Inflammatory macrophage (primary cell): ENCODE results near the gene EIF5B.
"Not testable (repeated sequence)": the region's sequence is repeated elsewhere in the genome, so short reads cannot be mapped to it uniquely, and the experiment has no call there.

Source experiments
- DNase-seq, 2 donors: peaks; one replicate each; pipeline ENCODE4 v3.0.0-alpha.2; 2020 to 2022
- total RNA-seq, 18 experiments: gene quantifications; one replicate each; lab custom pipeline; 2026; ENCODE audit warnings: mixed read lengths in 6 of 18, inconsistent platforms in 2 of 18; lab: John Stamatoyannopoulos, UW

The EIF5B gene, protein sequence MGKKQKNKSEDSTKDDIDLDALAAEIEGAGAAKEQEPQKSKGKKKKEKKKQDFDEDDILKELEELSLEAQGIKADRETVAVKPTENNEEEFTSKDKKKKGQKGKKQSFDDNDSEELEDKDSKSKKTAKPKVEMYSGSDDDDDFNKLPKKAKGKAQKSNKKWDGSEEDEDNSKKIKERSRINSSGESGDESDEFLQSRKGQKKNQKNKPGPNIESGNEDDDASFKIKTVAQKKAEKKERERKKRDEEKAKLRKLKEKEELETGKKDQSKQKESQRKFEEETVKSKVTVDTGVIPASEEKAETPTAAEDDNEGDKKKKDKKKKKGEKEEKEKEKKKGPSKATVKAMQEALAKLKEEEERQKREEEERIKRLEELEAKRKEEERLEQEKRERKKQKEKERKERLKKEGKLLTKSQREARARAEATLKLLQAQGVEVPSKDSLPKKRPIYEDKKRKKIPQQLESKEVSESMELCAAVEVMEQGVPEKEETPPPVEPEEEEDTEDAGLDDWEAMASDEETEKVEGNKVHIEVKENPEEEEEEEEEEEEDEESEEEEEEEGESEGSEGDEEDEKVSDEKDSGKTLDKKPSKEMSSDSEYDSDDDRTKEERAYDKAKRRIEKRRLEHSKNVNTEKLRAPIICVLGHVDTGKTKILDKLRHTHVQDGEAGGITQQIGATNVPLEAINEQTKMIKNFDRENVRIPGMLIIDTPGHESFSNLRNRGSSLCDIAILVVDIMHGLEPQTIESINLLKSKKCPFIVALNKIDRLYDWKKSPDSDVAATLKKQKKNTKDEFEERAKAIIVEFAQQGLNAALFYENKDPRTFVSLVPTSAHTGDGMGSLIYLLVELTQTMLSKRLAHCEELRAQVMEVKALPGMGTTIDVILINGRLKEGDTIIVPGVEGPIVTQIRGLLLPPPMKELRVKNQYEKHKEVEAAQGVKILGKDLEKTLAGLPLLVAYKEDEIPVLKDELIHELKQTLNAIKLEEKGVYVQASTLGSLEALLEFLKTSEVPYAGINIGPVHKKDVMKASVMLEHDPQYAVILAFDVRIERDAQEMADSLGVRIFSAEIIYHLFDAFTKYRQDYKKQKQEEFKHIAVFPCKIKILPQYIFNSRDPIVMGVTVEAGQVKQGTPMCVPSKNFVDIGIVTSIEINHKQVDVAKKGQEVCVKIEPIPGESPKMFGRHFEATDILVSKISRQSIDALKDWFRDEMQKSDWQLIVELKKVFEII
- total RNA-seq, result 26.5 to 86.3 (median 52.9) reads per million in 18 experiments

DNA sequence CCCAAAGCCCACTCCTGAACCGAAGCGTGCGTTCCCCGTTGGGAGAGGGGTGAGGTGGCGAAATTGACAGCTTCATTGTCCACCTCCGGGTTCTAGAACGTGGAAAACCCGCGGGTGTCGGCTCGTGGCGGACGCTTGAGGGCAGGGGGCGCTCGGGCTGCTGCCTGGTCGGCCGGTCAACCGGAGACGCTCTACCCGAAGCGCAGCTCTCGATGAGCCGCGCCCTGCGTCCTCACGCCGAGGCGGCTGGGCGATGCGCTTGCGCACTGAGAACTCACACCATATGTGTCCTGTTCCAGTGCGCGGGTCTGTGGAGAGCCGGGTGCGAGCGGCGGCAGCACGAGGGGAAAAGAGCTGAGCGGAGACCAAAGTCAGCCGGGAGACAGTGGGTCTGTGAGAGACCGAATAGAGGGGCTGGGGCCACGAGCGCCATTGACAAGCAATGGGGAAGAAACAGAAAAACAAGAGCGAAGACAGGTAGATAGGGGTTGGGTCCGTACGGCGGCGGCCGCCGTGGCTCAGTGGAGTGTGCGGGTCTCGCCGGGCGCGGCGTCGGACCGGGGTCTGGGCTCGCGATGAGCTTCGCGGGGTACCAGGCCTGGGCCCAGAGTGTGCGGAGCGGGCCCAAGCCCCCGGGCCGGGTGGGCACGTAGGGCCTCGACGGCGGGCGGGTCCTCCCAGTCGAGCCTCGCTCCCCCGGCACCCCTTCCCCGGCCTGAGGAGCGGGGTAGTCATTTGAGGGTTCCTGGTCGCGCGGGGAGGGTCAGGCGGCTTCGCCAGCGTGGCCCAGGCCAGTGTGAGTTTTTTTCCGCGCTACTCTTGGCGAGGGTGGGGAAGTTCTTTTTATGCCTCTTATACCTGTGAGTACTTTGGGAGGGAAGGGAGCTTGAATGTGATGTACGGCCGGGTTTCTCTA lies at the start of gene EIF5B:
Gene EIF5B, plus strand, starts transcription at position 277 of the 916 bp plus-strand sequence. Its CDS starts 166 bp downstream, at position 443.
- peak; percentile 98 to 99 for DNase-seq

DNA sequence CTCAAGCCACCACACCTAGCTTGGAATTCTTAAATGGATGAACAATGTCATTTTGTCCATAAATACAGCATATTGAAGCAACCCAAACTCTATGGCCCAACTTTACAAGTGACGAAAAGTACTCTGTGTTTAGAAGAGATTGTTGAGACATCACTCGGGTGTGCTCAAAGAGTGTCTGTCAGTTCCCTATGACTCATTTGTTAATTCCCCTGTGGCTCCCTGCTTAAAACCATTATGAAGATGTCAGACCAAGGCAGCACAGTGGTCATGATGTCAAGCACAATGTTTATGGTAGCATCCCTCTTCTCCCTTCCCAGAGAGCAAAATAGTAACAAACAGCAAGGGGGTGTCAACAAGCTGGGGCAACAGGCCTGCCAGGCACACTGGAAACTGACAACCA lies 39.2 kb upstream of the EIF5B start:
- DNase-seq, result peak in 1 of 2 donors; percentile 2

DNA sequence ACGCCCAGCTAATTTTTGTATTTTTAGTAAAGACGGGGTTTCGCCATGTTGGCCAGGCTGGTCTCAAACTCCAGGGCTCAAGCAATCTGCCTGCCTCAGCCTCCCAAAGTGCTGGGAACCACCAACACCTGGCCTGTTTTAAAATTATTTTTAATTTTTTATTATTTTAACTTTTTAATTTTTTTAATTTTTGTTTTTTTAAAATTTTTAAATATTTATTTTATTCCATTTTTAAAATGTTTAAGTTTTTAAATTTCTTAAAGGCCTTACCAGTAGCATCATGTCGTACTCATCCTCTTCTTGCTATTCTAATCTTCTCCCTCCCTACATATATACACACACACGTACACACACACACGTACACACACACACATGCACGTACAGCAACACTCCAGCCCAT lies 37.6 kb upstream of the EIF5B start:
- DNase-seq, result no peak

DNA sequence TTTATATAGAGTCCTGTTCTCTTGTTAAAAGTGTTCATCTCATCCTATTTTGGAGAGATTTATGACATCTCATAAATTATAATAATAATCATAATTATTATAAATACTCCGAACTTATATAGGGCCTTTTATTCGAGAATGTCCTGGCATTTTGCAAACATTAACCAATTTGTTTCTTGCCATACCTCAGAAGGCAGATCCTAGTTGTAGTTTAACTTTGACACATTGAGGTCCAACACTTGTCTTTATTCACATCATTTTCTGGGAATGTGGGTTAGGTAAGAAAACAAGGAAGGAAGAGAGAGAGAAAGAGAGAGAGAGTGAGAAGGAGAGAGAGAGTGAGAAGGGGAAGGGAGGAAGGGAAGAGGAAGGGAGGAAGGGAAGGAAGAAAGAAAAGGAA lies 36.1 kb upstream of the EIF5B start, which contains the start of gene LYG1:
Gene LYG1, minus strand, starts transcription at position 101 of the 400 bp plus-strand sequence. CDS start 5,527 bp downstream, outside the sequence.
- not testable (repeated sequence) for DNase-seq

DNA sequence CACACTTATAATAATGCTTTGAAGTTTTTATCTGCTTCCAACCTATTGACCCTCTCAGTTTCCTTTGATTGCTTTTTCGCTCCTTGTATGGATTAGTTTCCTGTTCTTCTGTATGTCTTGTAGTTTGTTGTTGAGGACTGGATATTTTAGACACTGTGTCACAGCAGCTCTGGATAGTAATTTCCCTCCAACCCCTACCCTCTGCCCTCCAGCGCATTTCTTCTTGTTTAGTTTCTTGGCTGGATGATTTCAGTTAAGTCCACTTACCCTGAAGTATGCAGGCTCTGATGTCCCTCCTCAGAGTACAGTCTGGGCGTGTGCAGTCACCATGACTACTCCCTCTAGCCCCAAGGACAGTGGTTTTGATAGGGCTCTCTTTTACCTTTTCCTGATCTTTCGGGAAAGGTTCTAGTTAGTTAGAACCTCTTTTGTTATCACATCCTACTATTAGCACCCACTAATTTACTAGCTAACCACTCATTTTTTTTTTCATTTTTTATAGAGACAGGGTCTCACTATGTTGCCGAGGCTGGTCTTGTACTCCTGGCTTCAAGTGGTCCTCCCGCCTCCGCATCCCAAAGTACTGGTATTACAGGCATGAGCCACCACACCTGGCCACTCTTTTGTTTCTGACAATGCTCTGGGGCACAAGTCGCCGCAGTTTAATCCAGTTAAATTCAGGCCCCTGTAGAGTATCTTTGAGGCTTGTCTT lies 19.9 kb upstream of the EIF5B start:
- no peak for DNase-seq

DNA sequence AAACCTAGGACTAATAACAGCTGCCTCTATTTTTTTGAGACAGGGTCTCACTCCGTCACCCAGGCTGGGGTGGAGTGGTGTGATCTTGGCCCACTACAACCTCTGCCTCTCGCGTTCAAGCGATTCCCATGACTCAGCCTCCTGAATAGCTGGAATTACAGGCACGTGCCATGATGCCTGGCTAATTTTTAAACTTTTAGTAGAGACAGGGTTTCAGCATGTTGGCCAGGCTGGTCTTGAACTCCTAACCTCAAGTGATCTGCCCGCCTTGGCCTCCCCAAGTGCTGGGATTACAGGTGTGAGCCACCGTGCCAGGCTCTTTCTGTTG lies 19.4 kb upstream of the EIF5B start:
- not testable (repeated sequence) for DNase-seq

DNA sequence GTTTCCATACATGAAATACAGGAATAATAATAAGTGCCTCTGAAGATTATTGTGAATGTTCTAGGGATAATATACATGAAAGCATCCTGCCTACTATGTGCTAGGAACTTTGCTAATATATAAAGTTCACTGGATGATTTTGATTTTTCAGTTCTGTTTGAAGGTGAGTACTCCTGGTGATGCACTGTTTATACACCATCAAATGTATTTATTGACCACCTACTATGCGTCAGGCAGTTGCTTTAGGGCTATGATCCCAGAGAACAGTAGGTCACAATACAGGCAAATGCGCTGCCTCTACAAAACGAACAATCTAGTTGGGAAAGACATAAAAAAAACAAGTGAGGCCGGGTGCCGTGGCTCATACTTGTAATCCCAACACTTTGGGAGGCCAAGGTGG lies 11.8 kb upstream of the EIF5B start:
- no peak for DNase-seq

DNA sequence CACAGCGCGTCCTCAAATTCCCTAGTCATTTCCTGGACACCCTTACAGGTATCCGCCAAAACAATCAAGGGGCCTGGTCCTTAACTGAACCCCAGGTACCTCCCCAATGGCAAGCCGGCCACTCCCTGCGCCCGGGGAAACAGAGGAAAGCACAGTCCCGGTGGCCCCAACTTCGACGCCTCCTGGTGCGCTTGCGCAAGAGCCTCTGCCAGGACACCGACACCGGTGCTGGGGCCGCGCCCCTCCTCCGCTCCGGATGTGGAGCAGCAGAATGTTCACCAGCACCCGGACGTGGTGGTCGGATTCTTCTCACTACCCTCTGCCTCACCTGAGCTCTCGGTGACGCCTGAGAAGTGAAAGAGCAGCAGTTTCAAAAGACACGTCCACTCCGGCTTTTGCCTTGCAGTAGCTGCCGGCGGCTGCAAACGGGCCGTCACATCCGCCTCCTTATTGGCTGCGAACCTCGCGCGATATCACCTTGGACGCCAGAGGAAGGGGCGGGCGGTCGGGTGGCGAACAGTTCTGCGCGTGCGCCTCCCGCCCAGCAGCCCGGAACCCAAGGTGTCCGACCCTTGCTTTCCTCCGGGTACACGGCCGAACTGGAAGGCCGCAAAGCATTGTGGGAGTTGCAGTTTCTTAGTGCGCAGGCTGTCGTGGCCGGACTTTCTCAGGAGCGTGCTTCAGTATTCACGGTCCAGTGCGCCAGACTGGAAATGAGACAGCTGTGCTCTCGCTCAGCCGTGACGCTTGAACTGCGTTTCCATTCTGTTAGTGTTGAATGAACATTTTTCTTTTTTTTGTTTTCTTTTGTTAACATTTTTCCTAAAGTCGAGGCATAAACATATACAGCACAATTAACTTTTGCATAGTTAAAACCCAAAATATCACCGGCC lies 1.0 kb upstream of the EIF5B start, which contains the start of gene TXNDC9:
Gene TXNDC9, minus strand, starts transcription at position 423 of the 893 bp plus-strand sequence. CDS start 3,123 bp downstream, outside the sequence.
- DNase-seq, result peak; percentile 100

DNA sequence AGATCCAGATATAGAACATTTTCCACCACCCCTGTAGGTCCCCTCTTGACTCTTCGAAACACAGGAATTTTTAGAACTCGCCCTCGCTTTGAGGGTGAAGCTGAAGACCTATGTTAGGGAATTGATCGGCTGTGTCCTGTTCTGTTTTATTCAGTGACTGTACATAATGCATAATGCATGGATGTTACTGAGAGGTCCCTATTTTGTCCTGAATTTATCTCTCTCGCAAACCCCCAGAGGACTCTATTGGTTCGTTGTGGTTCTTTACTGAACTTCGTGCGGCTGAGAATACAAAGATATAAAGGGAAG lies 431 bp upstream of the EIF5B start:
- no peak for DNase-seq

DNA sequence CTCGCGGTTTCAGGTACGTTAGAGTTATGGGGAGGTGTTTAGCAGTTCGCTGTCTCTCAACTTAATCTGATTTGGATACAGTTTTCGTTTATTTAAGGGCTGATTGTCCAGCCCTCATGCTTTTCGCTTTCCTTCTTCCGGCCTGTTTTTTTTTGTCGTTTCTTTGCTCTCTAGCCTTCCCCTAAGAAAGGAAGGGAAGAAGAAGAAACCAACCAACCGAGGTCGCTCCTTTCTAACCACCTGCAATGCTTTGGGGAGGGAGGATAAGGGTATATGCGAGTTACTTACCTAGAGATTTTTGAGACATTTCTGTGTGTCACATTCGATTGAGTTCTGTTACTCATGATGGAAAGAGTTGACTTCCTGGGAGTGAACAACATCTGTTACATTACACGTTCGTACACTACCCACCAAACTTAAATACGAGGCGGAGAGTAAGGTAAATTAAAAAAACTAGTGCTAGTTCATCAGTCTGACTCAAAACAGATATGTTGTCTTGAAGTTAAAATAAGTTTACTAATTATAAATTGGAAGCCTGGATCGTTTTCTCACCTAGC lies 918 bp downstream of the EIF5B start:
- DNase-seq, result no peak

DNA sequence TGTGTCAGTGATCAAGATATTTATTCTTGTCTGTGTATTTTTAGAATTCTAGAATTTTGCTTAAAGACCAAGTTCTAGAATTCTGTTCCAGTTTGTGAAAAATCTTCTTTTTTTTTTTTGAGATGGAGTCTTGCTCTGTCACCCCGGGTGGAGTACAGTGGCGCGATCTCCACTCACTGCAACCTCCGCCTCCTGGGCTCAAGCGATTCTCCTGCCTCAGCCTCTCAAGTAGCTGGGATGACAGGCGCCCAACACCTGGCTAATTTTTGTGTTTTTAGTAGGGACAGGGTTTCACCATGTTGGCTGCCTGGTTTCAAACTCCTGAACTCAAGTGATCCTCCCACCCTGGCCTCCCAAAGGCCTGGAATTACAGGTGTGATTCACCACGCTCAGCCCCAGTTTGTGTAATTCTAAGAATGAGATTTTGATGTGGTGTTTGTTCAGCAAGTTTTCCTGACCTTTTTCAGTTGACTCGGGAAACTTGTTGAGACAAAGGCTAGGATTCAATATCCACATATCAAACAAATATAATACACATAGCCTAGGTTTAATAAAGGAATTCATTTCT lies 3.6 kb downstream of the EIF5B start:
- DNase-seq, result no peak

DNA sequence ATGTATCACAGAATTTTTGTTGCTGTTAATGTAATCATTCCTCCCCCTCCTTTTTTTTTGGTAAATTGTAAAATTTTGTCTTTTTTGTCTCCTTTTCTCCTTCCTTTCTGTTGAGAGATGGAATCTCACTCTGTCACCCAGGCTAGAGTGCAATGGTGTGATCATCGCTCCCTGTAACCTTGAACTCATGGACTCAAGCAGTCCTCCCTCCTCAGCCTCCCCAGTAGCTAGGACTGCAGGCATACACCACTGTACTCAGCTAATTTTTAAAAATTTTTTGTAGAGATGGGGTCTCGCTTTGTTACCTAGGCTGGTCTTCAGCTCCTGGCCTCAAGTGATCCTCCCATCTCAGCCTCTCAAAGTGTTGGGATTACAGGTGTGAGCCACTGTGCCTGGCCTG lies 5.3 kb downstream of the EIF5B start:
- DNase-seq, result no peak

DNA sequence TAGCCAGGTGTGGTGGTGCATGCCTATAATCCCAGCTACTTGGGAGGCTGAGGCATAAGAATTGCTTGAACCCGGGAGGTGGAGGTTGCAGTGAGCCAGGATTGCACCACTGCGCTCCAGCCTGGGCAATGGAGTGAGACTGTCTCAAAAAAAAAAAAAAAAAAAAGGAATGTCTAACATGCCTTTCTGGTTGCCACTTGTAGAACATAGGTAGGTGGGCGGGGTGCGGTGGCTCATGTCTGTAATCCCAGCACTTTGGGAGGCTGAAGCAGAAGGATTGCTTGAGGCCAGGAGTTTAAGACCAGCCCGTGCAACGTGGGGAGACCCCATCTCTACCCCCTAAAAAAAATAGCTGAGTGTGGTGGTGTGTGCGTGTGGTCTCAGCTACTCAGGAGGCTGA lies 8.3 kb downstream of the EIF5B start:
- DNase-seq, result not testable (repeated sequence)

DNA sequence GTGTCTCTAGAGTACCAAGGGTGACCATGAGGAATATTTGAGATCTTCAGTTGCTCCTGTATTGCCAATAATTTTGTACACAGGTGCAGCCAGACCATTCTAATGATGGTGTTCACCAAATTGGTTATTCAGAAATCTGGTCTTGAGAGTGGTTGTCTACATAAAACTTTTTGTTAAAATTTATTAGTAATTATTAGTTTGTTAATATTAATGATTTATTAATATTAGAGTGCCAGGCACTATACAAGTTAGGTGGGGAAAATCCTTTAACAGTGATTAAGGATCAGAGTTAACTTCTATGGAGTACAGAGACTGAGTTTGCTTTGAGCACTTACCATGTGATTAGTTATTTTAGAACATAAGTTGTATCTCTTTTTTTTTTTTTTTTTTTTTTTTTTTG lies 9.0 kb downstream of the EIF5B start:
- no peak for DNase-seq

DNA sequence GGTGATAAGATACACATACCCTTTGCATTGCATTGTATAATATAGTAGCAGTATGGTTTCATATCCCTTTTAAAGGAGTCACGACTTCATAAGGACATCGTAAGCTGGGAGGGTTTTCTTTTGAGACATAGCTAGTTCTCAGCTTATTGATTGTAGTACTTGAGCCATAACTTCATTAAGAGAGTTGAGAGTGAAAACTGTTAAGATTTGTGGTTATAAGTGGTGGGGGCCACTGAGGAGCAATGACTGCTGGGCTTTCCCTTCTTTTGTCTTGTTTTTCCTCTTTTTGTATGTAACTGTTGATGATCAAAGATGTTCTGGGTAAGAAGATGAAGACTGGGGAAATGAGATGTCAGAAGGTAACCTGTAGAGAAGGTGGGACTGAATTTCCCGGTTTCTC lies 11.0 kb downstream of the EIF5B start:
- no peak for DNase-seq

DNA sequence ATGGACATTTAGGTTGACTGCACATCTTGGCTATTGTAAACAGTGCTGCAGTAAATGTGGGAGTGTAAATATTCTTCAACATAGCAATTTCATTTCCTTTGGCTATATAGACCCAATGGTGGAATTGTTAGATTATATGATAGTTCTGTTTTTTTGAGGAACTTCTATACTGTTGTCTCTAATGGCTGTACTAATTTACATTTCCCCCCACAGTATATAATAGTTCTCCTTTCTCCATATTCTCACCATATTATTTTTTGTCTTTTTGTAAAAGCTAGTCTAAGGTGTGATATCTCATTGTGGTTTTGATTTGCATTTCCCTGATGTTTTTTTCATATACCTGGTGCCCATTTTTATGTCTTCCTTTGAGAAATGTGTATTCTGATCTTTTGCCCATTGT lies 13.0 kb downstream of the EIF5B start:
- no peak for DNase-seq

DNA sequence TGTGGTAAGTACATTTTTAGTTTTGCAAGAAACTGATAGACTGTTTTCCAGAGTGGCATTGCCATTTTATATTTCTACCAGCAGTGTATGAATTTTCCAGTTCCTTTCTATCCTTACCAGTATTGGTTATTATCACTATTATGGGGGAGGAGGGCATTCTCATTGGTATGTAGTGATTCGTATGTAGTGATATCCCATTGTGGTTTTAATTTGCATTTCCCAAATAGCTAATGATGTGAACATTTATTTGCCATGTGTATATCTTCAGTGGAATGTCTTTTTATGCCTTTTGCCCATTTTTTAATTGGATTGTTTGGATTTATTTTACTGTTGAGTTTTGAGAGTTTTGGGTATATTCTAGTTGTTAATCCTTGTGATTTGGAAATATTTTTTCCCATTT lies 16.9 kb downstream of the EIF5B start:
- no peak for DNase-seq

DNA sequence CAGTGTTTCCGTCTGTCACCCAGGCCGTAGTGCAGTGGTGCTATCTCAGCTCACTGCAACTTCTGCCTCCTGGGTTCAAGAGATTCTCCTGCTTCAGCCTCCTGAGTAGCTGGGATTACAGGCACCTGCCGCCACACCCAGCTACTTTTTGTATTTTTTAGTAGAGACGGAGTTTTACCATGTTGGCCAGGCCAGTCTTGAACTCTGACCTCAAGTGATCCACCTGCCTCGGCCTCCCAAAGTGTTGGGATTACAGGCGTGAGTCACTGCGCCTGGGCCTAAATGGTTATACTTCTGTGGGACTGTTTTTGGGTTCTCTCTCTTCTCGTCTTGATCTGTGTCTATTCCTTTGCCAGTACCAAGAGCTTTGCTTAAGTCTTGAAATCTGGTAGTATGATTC lies 17.6 kb downstream of the EIF5B start:
- DNase-seq, result not testable (repeated sequence)

DNA sequence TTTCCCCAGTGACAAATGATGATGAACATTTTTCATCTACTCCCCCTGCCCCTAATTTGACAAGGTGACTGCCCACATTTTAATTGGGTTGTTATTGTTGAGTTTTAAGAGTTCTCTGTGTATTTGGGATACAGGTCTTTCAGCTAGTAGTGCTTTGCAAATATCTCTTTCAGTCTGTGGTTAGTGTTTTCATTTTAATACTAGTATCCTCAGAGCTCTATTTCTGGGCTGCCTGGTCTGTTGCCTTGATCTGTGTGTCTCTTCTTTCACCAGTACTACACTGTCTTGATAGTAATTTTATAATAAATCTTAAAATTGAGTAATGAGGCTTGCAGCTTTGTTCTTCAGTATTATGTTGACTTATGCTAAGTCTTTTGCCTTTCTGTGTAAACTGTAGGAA lies 19.7 kb downstream of the EIF5B start:
- no peak for DNase-seq
